HCT116 (cell line): ENCODE results near the gene METTL21A. TPM values are rescaled to one million over a fixed set of nuclear protein-coding genes. Genes with fewer than 3 reads are reported as not detected.

Experiments used
- ATAC-seq: fragments of 200-7000 bp; cut with Tn5 transposase; 2 replicates; pipeline ENCODE4 v1.9.1; 2020; ENCODE audit warnings: mild to moderate bottlenecking, moderate library complexity
- BruUV-seq: library from RNA; stranded (reverse); fragments of 400-500 nt; replicated peaks from 2 replicates; lab custom pipeline; 2021; lab: Mats Ljungman, UMichigan
- CTCF ChIA-PET: fragments of 300-600 bp; sonication (Branson Sonifier 250); formaldehyde crosslinking; loops from one replicate; lab custom pipeline; 2021; ENCODE audit warnings: antibody characterized with exemption; lab: Charles Lee
- POLR2A ChIA-PET: fragments of 300-600, 350-600 bp; sonication (Branson Sonifier 250); formaldehyde crosslinking; loops from one replicate; lab custom pipeline; 2021; ENCODE audit warnings: antibody characterized with exemption; lab: Charles Lee
- RAD21 ChIA-PET, 2 experiments: fragments of 300-600 bp; sonication (Branson Sonifier 250); formaldehyde crosslinking; loops; one replicate each; lab custom pipeline; 2023; ENCODE audit warnings: low total read pairs in 2 of 2; ENCODE audit not compliant: uncharacterized antibody in 2 of 2, unreplicated experiment in 2 of 2, low non-redundant PET in 1 of 2; lab: Charles Lee
- DNase-seq: peaks from one replicate; pipeline ENCODE4 v3.0.0-alpha.2; 2010; ENCODE audit warnings: low read depth, low spot score
- H2AFZ ChIP-seq: fragments of 200-600 bp; shearing (Covaris generic), sonication (generic); 2 replicates; pipeline ENCODE4 v1.6.1; 2017; ENCODE audit warnings: low read depth, mixed run types, mixed read lengths, antibody characterized with exemption, low read length; ENCODE audit not compliant: poor library complexity, severe bottlenecking
- H3K27ac ChIP-seq: 2 replicates; pipeline ENCODE4 v1.5.1; 2012; ENCODE audit warnings: low read depth, low read length
- H3K27me3 ChIP-seq: fragments of 200-600 bp; sonication (generic); 2 replicates; pipeline ENCODE4 v1.6.1; 2016; ENCODE audit warnings: mixed run types, low read length, mixed read lengths; ENCODE audit not compliant: insufficient read depth
- H3K36me3 ChIP-seq, 2 experiments: fragments of 200-500 bp in 1 of 2; fragments of 200-600 bp in 1 of 2; sonication (Bioruptor generic) in 1 of 2; sonication (generic) in 1 of 2; 2 replicates each; pipeline versions ENCODE4 v1.5.1 to v1.6.1; 2014 to 2016; ENCODE audit warnings: low read length in 2 of 2, inconsistent platforms in 1 of 2, mixed read lengths in 1 of 2, mixed run types in 1 of 2; ENCODE audit not compliant: insufficient read depth in 2 of 2, control insufficient read depth in 1 of 2
- H3K4me1 ChIP-seq, 2 experiments: fragments of 200-600 bp in 1 of 2; sonication (generic) in 1 of 2; 2 replicates each; pipeline versions ENCODE4 v1.5.1 to v1.6.1; 2012 to 2017; ENCODE audit warnings: low read length in 2 of 2, inconsistent platforms in 1 of 2, mild to moderate bottlenecking in 1 of 2, mixed read lengths in 1 of 2, mixed run types in 1 of 2, moderate library complexity in 1 of 2; ENCODE audit not compliant: insufficient read depth in 2 of 2, control insufficient read depth in 1 of 2
- H3K4me2 ChIP-seq: fragments of 200-600 bp; sonication (generic); 2 replicates; pipeline ENCODE4 v1.6.1; 2017; ENCODE audit warnings: mixed run types, low read length, mixed read lengths
- H3K4me3 ChIP-seq, 2 experiments: fragments of 200-600 bp in 1 of 2; sonication (generic) in 1 of 2; replicated peaks in 1 of 2; 2 replicates each; pipeline ENCODE4 v1.5.1; 2011 to 2016; ENCODE audit warnings: low read length in 2 of 2, control low read depth in 1 of 2, low read depth in 1 of 2, mild to moderate bottlenecking in 1 of 2, mixed read lengths in 1 of 2, mixed run types in 1 of 2
- H3K79me2 ChIP-seq: fragments of 200-600 bp; sonication (generic); 2 replicates; pipeline ENCODE4 v1.6.1; 2017; ENCODE audit warnings: mild to moderate bottlenecking, mixed run types, low read length, moderate library complexity, mixed read lengths; ENCODE audit not compliant: insufficient read depth
- H3K9ac ChIP-seq: fragments of 200-600 bp; sonication (generic); 2 replicates; pipeline ENCODE4 v1.6.1; 2016; ENCODE audit warnings: low read length, mixed read lengths
- H3K9me2 ChIP-seq: fragments of 200-600 bp; sonication (generic), shearing (Covaris generic); 2 replicates; pipeline ENCODE4 v1.6.1; 2017; ENCODE audit warnings: mixed run types, mild to moderate bottlenecking, moderate library complexity; ENCODE audit not compliant: insufficient read depth
- H3K9me3 ChIP-seq, 2 experiments: fragments of 200-500 bp in 1 of 2; fragments of 200-600 bp in 1 of 2; sonication (Bioruptor generic) in 1 of 2; sonication (generic) in 1 of 2; 2 replicates each; pipeline ENCODE4 v1.6.1; 2014 to 2017; ENCODE audit warnings: low read length in 2 of 2, mixed read lengths in 2 of 2, inconsistent platforms in 1 of 2, low read depth in 1 of 2, mild to moderate bottlenecking in 1 of 2, mixed run types in 1 of 2, moderate library complexity in 1 of 2; ENCODE audit not compliant: control insufficient read depth in 1 of 2, insufficient read depth in 1 of 2
- H4K20me1 ChIP-seq: fragments of 200-600 bp; sonication (generic), shearing (Covaris generic); 2 replicates; pipeline ENCODE4 v1.6.1; 2017; ENCODE audit warnings: mixed run types, mild to moderate bottlenecking, moderate library complexity; ENCODE audit not compliant: insufficient read depth
- CEBPB ChIP-seq: IDR thresholded peaks from 2 replicates; pipeline ENCODE4 v1.6.1; 2012; ENCODE audit warnings: low read depth
- EGR1 ChIP-seq: IDR thresholded peaks from 2 replicates; pipeline ENCODE4 v1.6.1; 2012; ENCODE audit warnings: low read depth
- EZH2 ChIP-seq: fragments of 200-600 bp; sonication (generic); IDR thresholded peaks from 2 replicates; pipeline ENCODE4 v1.6.1; 2017; ENCODE audit warnings: antibody characterized with exemption, mixed run types
- EZH2phosphoT487 ChIP-seq: fragments of 200-600 bp; IDR thresholded peaks from 2 replicates; pipeline ENCODE4 v1.6.1; 2018; ENCODE audit warnings: antibody characterized with exemption, borderline replicate concordance
- FOSL1 ChIP-seq: IDR thresholded peaks from 2 replicates; pipeline ENCODE4 v1.6.1; 2012; ENCODE audit warnings: low read depth
- JUND ChIP-seq: IDR thresholded peaks from 2 replicates; pipeline ENCODE4 v1.6.1; 2012
- POLR2A ChIP-seq: IDR thresholded peaks from 2 replicates; pipeline ENCODE4 v1.7.0; 2011; ENCODE audit warnings: borderline replicate concordance; ENCODE audit not compliant: insufficient read depth, insufficient read length; ENCODE audit errors: extremely low read depth
- POLR2AphosphoS5 ChIP-seq: IDR thresholded peaks from 2 replicates; pipeline ENCODE4 v1.6.1; 2011; ENCODE audit warnings: mild to moderate bottlenecking, low read depth, low read length, moderate library complexity
- RAD21 ChIP-seq: IDR thresholded peaks from 2 replicates; pipeline ENCODE4 v1.6.1; 2012; ENCODE audit warnings: low read depth, mild to moderate bottlenecking
- SIN3A ChIP-seq: IDR thresholded peaks from 2 replicates; pipeline ENCODE4 v1.6.1; 2012; ENCODE audit warnings: low read depth
- SP1 ChIP-seq: IDR thresholded peaks from 2 replicates; pipeline ENCODE4 v1.6.1; 2012; ENCODE audit warnings: low read depth
- SRF ChIP-seq: IDR thresholded peaks from 2 replicates; pipeline ENCODE4 v1.6.1; 2012; ENCODE audit warnings: low read depth
- TCF7L2 ChIP-seq: IDR thresholded peaks from 2 replicates; pipeline ENCODE4 v1.7.0; 2011; ENCODE audit warnings: borderline replicate concordance, inconsistent platforms; ENCODE audit not compliant: insufficient read depth, insufficient read length; ENCODE audit errors: extremely low read depth
- ZNF274 ChIP-seq: fragments of 200-500 bp; sonication (Bioruptor generic); IDR thresholded peaks from 2 replicates; pipeline ENCODE4 v1.6.1; 2014; ENCODE audit warnings: mild to moderate bottlenecking, low read depth, low read length, inconsistent platforms
- intact Hi-C: fragments of 100-400 bp; cut with micrococcal nuclease; formaldehyde crosslinking; loops from 2 replicates; pipeline ENCODE4 v1.10.0; 2022
- total RNA-seq: library from RNA; stranded (reverse); gene quantifications from one replicate; pipeline ENCODE4 v1.2.1, GENCODE V29; 2021; ENCODE audit not compliant: unreplicated experiment
- TF ChIP-seq, protein P1 (sequence below): IDR thresholded peaks from 2 replicates; pipeline ENCODE4 v1.6.1; 2012; ENCODE audit warnings: low read depth
- TF ChIP-seq, protein P2 (sequence below), 3 experiments: fragments of 200-600 bp in 1 of 3; sonication (generic) in 1 of 3; IDR thresholded peaks in 2 of 3; conservative IDR thresholded peaks in 1 of 3; 2 replicates each; pipeline ENCODE4 v1.5.1; 2012 to 2017; ENCODE audit warnings: low read depth in 2 of 3, low read length in 2 of 3, antibody characterized with exemption in 1 of 3, borderline replicate concordance in 1 of 3, control low read depth in 1 of 3, mild to moderate bottlenecking in 1 of 3, mixed read lengths in 1 of 3, mixed run types in 1 of 3, moderate library complexity in 1 of 3; ENCODE audit not compliant: insufficient read depth in 1 of 3
- TF ChIP-seq, protein P3 (sequence below): IDR thresholded peaks from 2 replicates; pipeline ENCODE4 v1.6.1; 2012
- TF ChIP-seq, protein P4 (sequence below): IDR thresholded peaks from 2 replicates; pipeline ENCODE4 v1.6.1; 2012
- TF ChIP-seq, protein P5 (sequence below): IDR thresholded peaks from 2 replicates; pipeline ENCODE4 v1.6.1; 2011; ENCODE audit warnings: mild to moderate bottlenecking, low read length, moderate library complexity; ENCODE audit not compliant: insufficient replicate concordance; ENCODE audit errors: extremely low read depth

The METTL21A gene
- total RNA-seq, 1 experiment from 2014 or later: 25.7 TPM

DNA sequence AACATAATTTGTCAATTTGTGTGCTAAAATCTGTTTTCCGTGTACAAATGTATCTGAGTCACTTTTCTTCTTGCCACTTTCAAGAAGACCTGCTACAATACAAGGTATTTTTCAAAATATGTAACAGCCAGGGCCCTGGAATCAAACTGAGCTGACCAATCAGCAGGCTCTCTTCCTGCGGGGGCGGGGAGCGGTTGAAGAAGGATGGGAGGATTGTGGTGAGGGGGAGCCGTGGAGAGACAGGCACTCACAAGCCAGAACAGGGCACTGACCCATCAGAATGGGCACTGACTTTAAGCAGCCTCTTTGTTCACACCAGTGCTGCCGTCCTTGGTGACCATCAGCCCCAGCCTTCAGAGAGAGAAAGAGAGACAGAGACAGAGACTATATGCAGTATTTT, 45.7 kb upstream of the METTL21A start:
- ChIA-PET CTCF (no interaction called here), POLR2A (no interaction called here), RAD21 (no interaction called here)
- Histone ChIP-seq H3K4me1 (peaks cover 0 to 3% of the 10 kb centered on the region in 2 experiments; a peak in 2 of 4 replicates), H3K4me2 (no peak overlapping the region), H3K9me2 (no peaks in the 10 kb centered on the region), H3K36me3 (no peaks in the 10 kb centered on the region), H3K27ac (no peak overlapping the region), H4K20me1 (no peaks in the 10 kb centered on the region), H3K4me3 (no peak overlapping the region), H3K9me3 (no peaks in the 10 kb centered on the region), H3K79me2 (no peaks in the 10 kb centered on the region), H2AFZ (peak overlapping the region; percentile 38), H3K9ac (no peak overlapping the region), H3K27me3 (no peaks in the 10 kb centered on the region)
- intact Hi-C loops: no loop called here
- TF ChIP-seq JUND (no peak), SIN3A (no peak), EZH2phosphoT487 (no peak), ZNF274 (no peak), SRF (no peak), EZH2 (no peak), RAD21 (no peak), EGR1 (no peak), FOSL1 (no peak), POLR2A (no peak), POLR2AphosphoS5 (no peak), SP1 (no peak), CEBPB (no peak), TCF7L2 (no peak)
- TF ChIP-seq, protein P1, sequence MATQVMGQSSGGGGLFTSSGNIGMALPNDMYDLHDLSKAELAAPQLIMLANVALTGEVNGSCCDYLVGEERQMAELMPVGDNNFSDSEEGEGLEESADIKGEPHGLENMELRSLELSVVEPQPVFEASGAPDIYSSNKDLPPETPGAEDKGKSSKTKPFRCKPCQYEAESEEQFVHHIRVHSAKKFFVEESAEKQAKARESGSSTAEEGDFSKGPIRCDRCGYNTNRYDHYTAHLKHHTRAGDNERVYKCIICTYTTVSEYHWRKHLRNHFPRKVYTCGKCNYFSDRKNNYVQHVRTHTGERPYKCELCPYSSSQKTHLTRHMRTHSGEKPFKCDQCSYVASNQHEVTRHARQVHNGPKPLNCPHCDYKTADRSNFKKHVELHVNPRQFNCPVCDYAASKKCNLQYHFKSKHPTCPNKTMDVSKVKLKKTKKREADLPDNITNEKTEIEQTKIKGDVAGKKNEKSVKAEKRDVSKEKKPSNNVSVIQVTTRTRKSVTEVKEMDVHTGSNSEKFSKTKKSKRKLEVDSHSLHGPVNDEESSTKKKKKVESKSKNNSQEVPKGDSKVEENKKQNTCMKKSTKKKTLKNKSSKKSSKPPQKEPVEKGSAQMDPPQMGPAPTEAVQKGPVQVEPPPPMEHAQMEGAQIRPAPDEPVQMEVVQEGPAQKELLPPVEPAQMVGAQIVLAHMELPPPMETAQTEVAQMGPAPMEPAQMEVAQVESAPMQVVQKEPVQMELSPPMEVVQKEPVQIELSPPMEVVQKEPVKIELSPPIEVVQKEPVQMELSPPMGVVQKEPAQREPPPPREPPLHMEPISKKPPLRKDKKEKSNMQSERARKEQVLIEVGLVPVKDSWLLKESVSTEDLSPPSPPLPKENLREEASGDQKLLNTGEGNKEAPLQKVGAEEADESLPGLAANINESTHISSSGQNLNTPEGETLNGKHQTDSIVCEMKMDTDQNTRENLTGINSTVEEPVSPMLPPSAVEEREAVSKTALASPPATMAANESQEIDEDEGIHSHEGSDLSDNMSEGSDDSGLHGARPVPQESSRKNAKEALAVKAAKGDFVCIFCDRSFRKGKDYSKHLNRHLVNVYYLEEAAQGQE: no peak
- TF ChIP-seq, protein P2, sequence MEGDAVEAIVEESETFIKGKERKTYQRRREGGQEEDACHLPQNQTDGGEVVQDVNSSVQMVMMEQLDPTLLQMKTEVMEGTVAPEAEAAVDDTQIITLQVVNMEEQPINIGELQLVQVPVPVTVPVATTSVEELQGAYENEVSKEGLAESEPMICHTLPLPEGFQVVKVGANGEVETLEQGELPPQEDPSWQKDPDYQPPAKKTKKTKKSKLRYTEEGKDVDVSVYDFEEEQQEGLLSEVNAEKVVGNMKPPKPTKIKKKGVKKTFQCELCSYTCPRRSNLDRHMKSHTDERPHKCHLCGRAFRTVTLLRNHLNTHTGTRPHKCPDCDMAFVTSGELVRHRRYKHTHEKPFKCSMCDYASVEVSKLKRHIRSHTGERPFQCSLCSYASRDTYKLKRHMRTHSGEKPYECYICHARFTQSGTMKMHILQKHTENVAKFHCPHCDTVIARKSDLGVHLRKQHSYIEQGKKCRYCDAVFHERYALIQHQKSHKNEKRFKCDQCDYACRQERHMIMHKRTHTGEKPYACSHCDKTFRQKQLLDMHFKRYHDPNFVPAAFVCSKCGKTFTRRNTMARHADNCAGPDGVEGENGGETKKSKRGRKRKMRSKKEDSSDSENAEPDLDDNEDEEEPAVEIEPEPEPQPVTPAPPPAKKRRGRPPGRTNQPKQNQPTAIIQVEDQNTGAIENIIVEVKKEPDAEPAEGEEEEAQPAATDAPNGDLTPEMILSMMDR (IDR thresholded peaks at IDR 0.05 in 2 of 3, conservative IDR thresholded peaks at IDR 0.05 in 1 of 3; ENCODE audit: borderline replicate concordance in 1 of 3, insufficient read depth in 1 of 3, low read depth in 2 of 3, low read length in 2 of 3): no peak
- TF ChIP-seq, protein P3, sequence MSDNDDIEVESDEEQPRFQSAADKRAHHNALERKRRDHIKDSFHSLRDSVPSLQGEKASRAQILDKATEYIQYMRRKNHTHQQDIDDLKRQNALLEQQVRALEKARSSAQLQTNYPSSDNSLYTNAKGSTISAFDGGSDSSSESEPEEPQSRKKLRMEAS: no peak
- TF ChIP-seq, protein P4, sequence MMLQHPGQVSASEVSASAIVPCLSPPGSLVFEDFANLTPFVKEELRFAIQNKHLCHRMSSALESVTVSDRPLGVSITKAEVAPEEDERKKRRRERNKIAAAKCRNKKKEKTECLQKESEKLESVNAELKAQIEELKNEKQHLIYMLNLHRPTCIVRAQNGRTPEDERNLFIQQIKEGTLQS: no peak
- TF ChIP-seq, protein P5, sequence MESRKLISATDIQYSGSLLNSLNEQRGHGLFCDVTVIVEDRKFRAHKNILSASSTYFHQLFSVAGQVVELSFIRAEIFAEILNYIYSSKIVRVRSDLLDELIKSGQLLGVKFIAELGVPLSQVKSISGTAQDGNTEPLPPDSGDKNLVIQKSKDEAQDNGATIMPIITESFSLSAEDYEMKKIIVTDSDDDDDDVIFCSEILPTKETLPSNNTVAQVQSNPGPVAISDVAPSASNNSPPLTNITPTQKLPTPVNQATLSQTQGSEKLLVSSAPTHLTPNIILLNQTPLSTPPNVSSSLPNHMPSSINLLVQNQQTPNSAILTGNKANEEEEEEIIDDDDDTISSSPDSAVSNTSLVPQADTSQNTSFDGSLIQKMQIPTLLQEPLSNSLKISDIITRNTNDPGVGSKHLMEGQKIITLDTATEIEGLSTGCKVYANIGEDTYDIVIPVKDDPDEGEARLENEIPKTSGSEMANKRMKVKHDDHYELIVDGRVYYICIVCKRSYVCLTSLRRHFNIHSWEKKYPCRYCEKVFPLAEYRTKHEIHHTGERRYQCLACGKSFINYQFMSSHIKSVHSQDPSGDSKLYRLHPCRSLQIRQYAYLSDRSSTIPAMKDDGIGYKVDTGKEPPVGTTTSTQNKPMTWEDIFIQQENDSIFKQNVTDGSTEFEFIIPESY: no peak
- ATAC-seq (peak; percentile 46; the same call in 1 of the 2 replicates), DNase-seq (no peak)
- BruUV-seq: no TSS peak
